PC-9 (cell line): ENCODE measurements around the gene PLEKHG7. TPM values are rescaled to one million over a fixed set of nuclear protein-coding genes. Genes with fewer than 3 reads are reported as not detected.

Experiments used
- BruUV-seq: library from RNA; stranded (reverse); fragments of 400-500 nt; replicated peaks from 2 replicates; lab custom pipeline; 2021; lab: Mats Ljungman, UMichigan
- CTCF ChIA-PET: fragments of 300-600 bp; sonication (Branson Sonifier 250); formaldehyde crosslinking; loops from one replicate; lab custom pipeline; 2022; ENCODE audit warnings: antibody characterized with exemption; lab: Charles Lee
- POLR2A ChIA-PET: fragments of 300-600 bp; sonication (Branson Sonifier 250); formaldehyde crosslinking; loops from one replicate; lab custom pipeline; 2022; ENCODE audit warnings: antibody characterized with exemption; ENCODE audit not compliant: unreplicated experiment; lab: Charles Lee
- DNase-seq, 2 experiments: peaks; one replicate each; pipeline versions ENCODE4 v3.0.0 to v3.0.0-alpha.2; 2015 to 2022; ENCODE audit warnings: mixed read lengths in 1 of 2
- H2AFZ ChIP-seq: fragments of 200-600 bp; sonication (generic); 2 replicates; pipeline ENCODE4 v1.8.1; 2017; ENCODE audit warnings: antibody characterized with exemption
- H3F3A ChIP-seq: fragments of 200-600 bp; sonication (generic); 2 replicates; pipeline ENCODE4 v1.8.1; 2017; ENCODE audit warnings: antibody characterized with exemption, mild to moderate bottlenecking, low read depth; ENCODE audit not compliant: insufficient read depth
- H3K27ac ChIP-seq: fragments of 200-600 bp; sonication (generic); 2 replicates; pipeline ENCODE4 v1.6.1; 2016; ENCODE audit warnings: mixed run types
- H3K27me3 ChIP-seq: fragments of 200-600 bp; sonication (generic); 2 replicates; pipeline ENCODE4 v1.6.1; 2016; ENCODE audit warnings: low read depth, mixed run types; ENCODE audit not compliant: insufficient read depth
- H3K36me3 ChIP-seq: fragments of 200-600 bp; sonication (generic); 2 replicates; pipeline ENCODE4 v1.6.1; 2016; ENCODE audit warnings: low read depth, mixed run types
- H3K4me1 ChIP-seq: fragments of 200-600 bp; sonication (generic); replicated peaks from 2 replicates; pipeline ENCODE4 v1.6.1; 2016; ENCODE audit warnings: mixed run types; ENCODE audit not compliant: insufficient read depth
- H3K4me2 ChIP-seq: fragments of 200-600 bp; sonication (generic); 2 replicates; pipeline ENCODE4 v1.6.1; 2017; ENCODE audit warnings: mixed run types
- H3K4me3 ChIP-seq: fragments of 200-600 bp; sonication (generic); 2 replicates; pipeline ENCODE4 v1.6.1; 2016; ENCODE audit warnings: mixed run types
- H3K79me2 ChIP-seq: fragments of 200-600 bp; sonication (generic); 2 replicates; pipeline ENCODE4 v1.6.1; 2017; ENCODE audit warnings: low read depth, mixed run types
- H3K9me2 ChIP-seq: fragments of 200-600 bp; sonication (generic); 2 replicates; pipeline ENCODE4 v1.8.1; 2017; ENCODE audit warnings: mild to moderate bottlenecking; ENCODE audit not compliant: insufficient read depth
- H3K9me3 ChIP-seq: fragments of 200-600 bp; sonication (generic); 2 replicates; pipeline ENCODE4 v1.8.1; 2016; ENCODE audit warnings: low read depth; ENCODE audit not compliant: insufficient read depth
- H4K20me1 ChIP-seq: fragments of 200-600 bp; sonication (generic); 2 replicates; pipeline ENCODE4 v1.8.1; 2017; ENCODE audit not compliant: insufficient read depth
- EZH2 ChIP-seq: fragments of 200-600 bp; sonication (generic); IDR thresholded peaks from 2 replicates; pipeline ENCODE4 v1.8.0; 2017; ENCODE audit warnings: antibody characterized with exemption, low read depth
- intact Hi-C: fragments of 100-400 bp; cut with micrococcal nuclease; formaldehyde crosslinking; loops from one replicate; pipeline ENCODE4 v1.10.0; 2022; ENCODE audit not compliant: unreplicated experiment
- total RNA-seq: library from RNA; stranded (reverse); gene quantifications from 2 replicates; pipeline ENCODE4 v1.2.3, GENCODE V29; 2021
- TF ChIP-seq, protein P1 (sequence below): fragments of 200-600 bp; sonication (generic); conservative IDR thresholded peaks from 2 replicates; pipeline ENCODE4 v1.6.1; 2017; ENCODE audit warnings: mixed run types, antibody characterized with exemption, mild to moderate bottlenecking, moderate library complexity

The PLEKHG7 gene
- total RNA-seq, 1 experiment from 2014 or later: not detected

DNA sequence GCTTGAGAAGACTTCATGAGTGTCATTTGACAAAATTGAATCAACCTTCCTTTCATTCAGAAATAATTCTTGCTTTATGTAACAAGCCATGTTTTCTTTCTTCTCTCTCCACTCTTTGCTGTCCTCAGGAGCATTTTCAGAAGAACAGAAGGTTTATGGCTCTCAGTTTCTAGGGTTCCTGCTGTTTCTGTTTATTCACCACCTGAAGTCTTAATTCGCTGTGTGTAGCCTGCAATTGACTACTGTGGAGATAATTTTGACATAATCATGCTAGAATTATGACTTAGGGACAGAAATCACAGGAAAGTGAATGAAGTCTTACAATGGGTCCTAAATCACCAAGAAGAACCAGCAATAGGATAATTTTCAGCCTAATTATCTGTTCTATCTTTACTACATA lies 7.2 kb upstream of the PLEKHG7 start:
- intact Hi-C loops: no loop called here
- H3K4me1 ChIP-seq: no peaks in the 10 kb centered on the region
- H3K4me3 ChIP-seq: no peak overlapping the region
- no peak overlapping the region for H3K27ac ChIP-seq
- H4K20me1 ChIP-seq: no peaks in the 10 kb centered on the region
- H3K79me2 ChIP-seq: no peaks in the 10 kb centered on the region
- H3K36me3 ChIP-seq: no peaks in the 10 kb centered on the region
- CTCF ChIA-PET: no interaction called here
- TF ChIP-seq EZH2: no peak
- TF ChIP-seq, protein P1, sequence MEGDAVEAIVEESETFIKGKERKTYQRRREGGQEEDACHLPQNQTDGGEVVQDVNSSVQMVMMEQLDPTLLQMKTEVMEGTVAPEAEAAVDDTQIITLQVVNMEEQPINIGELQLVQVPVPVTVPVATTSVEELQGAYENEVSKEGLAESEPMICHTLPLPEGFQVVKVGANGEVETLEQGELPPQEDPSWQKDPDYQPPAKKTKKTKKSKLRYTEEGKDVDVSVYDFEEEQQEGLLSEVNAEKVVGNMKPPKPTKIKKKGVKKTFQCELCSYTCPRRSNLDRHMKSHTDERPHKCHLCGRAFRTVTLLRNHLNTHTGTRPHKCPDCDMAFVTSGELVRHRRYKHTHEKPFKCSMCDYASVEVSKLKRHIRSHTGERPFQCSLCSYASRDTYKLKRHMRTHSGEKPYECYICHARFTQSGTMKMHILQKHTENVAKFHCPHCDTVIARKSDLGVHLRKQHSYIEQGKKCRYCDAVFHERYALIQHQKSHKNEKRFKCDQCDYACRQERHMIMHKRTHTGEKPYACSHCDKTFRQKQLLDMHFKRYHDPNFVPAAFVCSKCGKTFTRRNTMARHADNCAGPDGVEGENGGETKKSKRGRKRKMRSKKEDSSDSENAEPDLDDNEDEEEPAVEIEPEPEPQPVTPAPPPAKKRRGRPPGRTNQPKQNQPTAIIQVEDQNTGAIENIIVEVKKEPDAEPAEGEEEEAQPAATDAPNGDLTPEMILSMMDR: no peak
- no peak for DNase-seq
- H3F3A ChIP-seq: no peaks in the 10 kb centered on the region
- H3K27me3 ChIP-seq: no peaks in the 10 kb centered on the region
- POLR2A ChIA-PET: no interaction called here
- no TSS peak for BruUV-seq
- H3K9me3 ChIP-seq: no peaks in the 10 kb centered on the region
- H3K4me2 ChIP-seq: no peak overlapping the region
- 0 out of 2 replicates have a peak, but pooled peaks cover 5% of the 10 kb centered on the region for H3K9me2 ChIP-seq
- H2AFZ ChIP-seq: no peak overlapping the region

DNA sequence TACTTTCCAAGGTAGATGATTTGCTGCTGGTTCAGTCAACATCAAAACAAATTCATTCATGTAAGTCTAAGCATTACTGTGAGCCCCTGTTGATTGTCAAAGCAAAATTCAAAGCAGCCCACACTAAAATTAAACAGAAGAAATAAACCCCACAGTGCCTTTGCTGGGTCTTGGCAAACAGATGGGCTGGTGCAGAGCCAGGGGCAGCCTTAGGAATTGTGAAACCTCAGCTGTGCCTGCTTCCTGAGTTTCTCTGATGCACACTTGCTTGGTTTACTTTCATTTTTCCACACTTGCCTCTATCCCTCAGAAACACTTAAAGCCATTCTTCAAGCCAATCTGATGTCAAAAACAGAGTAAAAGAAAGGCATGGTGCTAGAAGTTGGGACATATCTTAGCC lies 6.6 kb upstream of the PLEKHG7 start:
- CTCF ChIA-PET: no interaction called here

DNA sequence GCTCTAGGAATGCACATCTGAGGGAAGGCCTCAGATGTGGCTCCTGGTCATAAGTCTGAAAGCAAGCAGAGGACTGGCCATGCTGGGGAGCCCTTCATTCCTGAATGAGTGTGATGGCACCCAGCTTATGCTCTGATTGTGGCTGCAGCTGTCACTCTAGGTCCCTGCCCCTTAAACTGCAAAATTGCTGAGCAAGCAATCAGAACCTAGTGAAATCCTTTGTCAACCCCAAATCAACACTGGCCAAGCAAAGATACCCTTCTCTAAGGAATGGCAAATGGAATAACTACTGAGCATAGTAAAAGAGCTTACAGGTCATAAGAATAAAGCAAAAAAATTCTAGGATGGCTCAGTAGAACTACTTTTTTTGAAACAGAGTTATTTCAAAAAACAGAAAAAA lies 4.3 kb upstream of the PLEKHG7 start:
- Histone ChIP-seq H3K36me3 (no peaks in the 10 kb centered on the region), H3K9me3 (no peaks in the 10 kb centered on the region), H3K4me3 (no peak overlapping the region), H3F3A (no peaks in the 10 kb centered on the region), H3K4me2 (no peak overlapping the region), H3K27me3 (no peaks in the 10 kb centered on the region), H3K4me1 (no peaks in the 10 kb centered on the region), H3K79me2 (no peaks in the 10 kb centered on the region), H3K27ac (no peak overlapping the region), H2AFZ (no peak overlapping the region), H4K20me1 (no peaks in the 10 kb centered on the region), H3K9me2 (0 out of 2 replicates have a peak, but pooled peaks cover 5% of the 10 kb centered on the region)
- no TSS peak for BruUV-seq
- TF ChIP-seq, protein P1: no peak
- TF ChIP-seq EZH2: no peak
- intact Hi-C loops: no loop called here
- no peak for DNase-seq
- CTCF ChIA-PET: no interaction called here
- POLR2A ChIA-PET: no interaction called here

More for the DNA sequence above, 6.6 kb upstream of the PLEKHG7 start:
- no peaks in the 10 kb centered on the region for H3K9me3 ChIP-seq
- H3K4me3 ChIP-seq: no peak overlapping the region
- H3K79me2 ChIP-seq: no peaks in the 10 kb centered on the region
- BruUV-seq: no TSS peak
- no peaks in the 10 kb centered on the region for H3K36me3 ChIP-seq
- intact Hi-C loops: no loop called here
- H3K4me1 ChIP-seq: no peaks in the 10 kb centered on the region
- H3K9me2 ChIP-seq: 0 out of 2 replicates have a peak, but pooled peaks cover 5% of the 10 kb centered on the region
- no peak overlapping the region for H3K27ac ChIP-seq
- no peaks in the 10 kb centered on the region for H3F3A ChIP-seq
- no peaks in the 10 kb centered on the region for H3K27me3 ChIP-seq
- no peaks in the 10 kb centered on the region for H4K20me1 ChIP-seq
- POLR2A ChIA-PET: no interaction called here
- H3K4me2 ChIP-seq: no peak overlapping the region
- DNase-seq: no peak
- H2AFZ ChIP-seq: no peak overlapping the region
- TF ChIP-seq, protein P1: no peak
- no peak for TF ChIP-seq EZH2
